RWPE1 (cell line): ENCODE measurements around the gene CLSTN2.

Experiments
- CTCF ChIA-PET: fragments of 350-600 bp; sonication (Branson Sonifier 250); formaldehyde crosslinking; extraction: SDS; loops from one replicate; lab custom pipeline; 2021; lab: Yijun Ruan, JAX
- POLR2A ChIA-PET: fragments of 400-600 bp; formaldehyde crosslinking; extraction: SDS; loops from one replicate; lab custom pipeline; 2020; ENCODE audit warnings: antibody characterized with exemption; ENCODE audit not compliant: low non-redundant PET; lab: Yijun Ruan, JAX
- DNase-seq: peaks from one replicate; pipeline ENCODE4 v3.0.0; 2012; ENCODE audit warnings: low spot score
- H3K27ac ChIP-seq: fragments of 450-650 bp; 2 replicates; pipeline ENCODE4 v1.5.1; 2017
- CTCF ChIP-seq: fragments of 450-650 bp; conservative IDR thresholded peaks from 2 replicates; pipeline ENCODE4 v1.5.1; 2017; ENCODE audit warnings: low read depth, mild to moderate bottlenecking

Gene CLSTN2

GRCh38 chr3:140529096-140529495 is 594.1 kb downstream of the CLSTN2 start:
- ChIA-PET CTCF (interaction anchor here (0.6 kb wide), 1 partner anchor 28 kb away, joined by 4 read pairs; no protein-coding TSS in a partner anchor), POLR2A (no interaction called here)
- DNase-seq, result peak; percentile 92
- TF ChIP-seq CTCF, result no peak
- H3K27ac ChIP-seq, result no peak overlapping the region

- no peak for TF ChIP-seq CTCF
- ChIA-PET CTCF (interaction anchor here (0.6 kb wide), 1 partner anchor 28 kb away, joined by 4 read pairs; no protein-coding TSS in a partner anchor), POLR2A (no interaction called here)
- no peak overlapping the region for H3K27ac ChIP-seq
- no peak for DNase-seq
Observed at GRCh38 chr3:140529558-140529957, 594.6 kb downstream of the CLSTN2 start.

GRCh38 chr3:140530131-140530530 is 595.1 kb downstream of the CLSTN2 start:
- CTCF ChIA-PET, result no interaction called here
- TF ChIP-seq CTCF, result no peak
- POLR2A ChIA-PET, result no interaction called here
- no peak overlapping the region for H3K27ac ChIP-seq
- no peak for DNase-seq

GRCh38 chr3:140530603-140531002 is 595.6 kb downstream of the CLSTN2 start:
- CTCF ChIA-PET, result no interaction called here
- no peak overlapping the region for H3K27ac ChIP-seq
- POLR2A ChIA-PET, result no interaction called here
- TF ChIP-seq CTCF, result no peak
- DNase-seq, result no peak

- TF ChIP-seq CTCF, result no peak
- ChIA-PET POLR2A (no interaction called here), CTCF (no interaction called here)
- DNase-seq, result no peak
- no peak overlapping the region for H3K27ac ChIP-seq
Observed at GRCh38 chr3:140532793-140533330, 597.9 kb downstream of the CLSTN2 start.

GRCh38 chr3:140536926-140537726 is 602.1 kb downstream of the CLSTN2 start:
- CTCF ChIA-PET, result no interaction called here
- DNase-seq, result no peak
- POLR2A ChIA-PET, result no interaction called here
- no peak overlapping the region for H3K27ac ChIP-seq
- no peak for TF ChIP-seq CTCF
